HS-27A (cell line): Measurements from ENCODE around the gene ASB12.
A peak's percentile ranks its signal among the peaks of the same experiment; 100 is the strongest.
"Not testable (repeated sequence)": the region's sequence is repeated elsewhere in the genome, so short reads cannot be mapped to it uniquely, and the experiment has no call there.

Experiments used
- DNase-seq: peaks from one replicate; pipeline ENCODE4 v3.0.0-alpha.2; 2012; ENCODE audit warnings: low read depth, missing footprints

The ASB12 gene

GRCh38 chrX:64230123-64230970, at the start of gene ASB12:
Gene ASB12, minus strand, starts transcription at chrX:64230607. Its CDS starts 4,957 bp downstream, at chrX:64225650.
- no peak for DNase-seq

DNA sequence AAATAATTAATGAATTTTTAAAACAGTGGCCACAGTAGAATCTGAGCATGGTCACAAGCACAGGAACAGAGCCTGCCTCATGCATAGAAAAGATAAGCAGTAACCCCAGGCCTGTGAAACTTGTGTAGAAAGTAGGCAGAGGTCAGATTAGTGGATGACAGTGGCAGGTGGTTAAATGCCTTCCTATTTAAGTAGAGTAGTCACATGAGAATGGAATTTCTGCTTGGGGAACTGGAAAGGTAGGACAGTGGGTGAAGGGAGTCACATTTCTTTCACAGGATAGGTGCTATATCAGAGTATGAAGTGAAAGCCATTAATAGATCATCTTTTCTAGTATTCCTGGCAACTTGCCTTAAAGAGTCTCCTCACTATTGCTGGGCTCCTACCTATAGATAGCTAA, 34.9 kb upstream of the ASB12 start:
- no peak for DNase-seq

- no peak for DNase-seq
Observed at GRCh38 chrX:64229154-64229553, 1.3 kb downstream of the ASB12 start.

DNA sequence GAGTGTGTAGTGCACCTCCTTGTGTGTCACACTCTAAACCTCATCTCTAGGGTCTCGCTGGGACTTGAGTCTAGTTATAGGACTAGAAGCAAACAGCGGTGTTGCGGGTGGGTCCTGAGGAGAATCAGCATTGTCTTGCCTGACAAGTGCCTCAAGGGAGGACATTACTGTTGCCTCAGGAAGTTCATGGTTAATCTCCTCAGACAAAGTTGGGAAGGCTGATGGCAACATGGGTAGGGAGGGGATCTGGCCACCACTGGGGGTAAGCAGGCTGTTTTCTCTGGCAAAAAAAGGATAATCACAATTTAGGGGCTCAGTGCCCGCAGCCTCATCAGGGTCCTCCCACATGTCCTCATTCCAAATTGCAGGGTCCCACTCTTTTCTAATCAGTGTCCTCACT, 12.4 kb downstream of the ASB12 start:
- DNase-seq = no peak

- not testable (repeated sequence) for DNase-seq
Observed at GRCh38 chrX:64213989-64214388, 16.4 kb downstream of the ASB12 start.

- DNase-seq = no peak
Observed at GRCh38 chrX:64206556-64207162, 23.7 kb downstream of the ASB12 start.

GRCh38 chrX:64205735-64206501, 24.5 kb downstream of the ASB12 start:
- peak; percentile 69 for DNase-seq

DNA sequence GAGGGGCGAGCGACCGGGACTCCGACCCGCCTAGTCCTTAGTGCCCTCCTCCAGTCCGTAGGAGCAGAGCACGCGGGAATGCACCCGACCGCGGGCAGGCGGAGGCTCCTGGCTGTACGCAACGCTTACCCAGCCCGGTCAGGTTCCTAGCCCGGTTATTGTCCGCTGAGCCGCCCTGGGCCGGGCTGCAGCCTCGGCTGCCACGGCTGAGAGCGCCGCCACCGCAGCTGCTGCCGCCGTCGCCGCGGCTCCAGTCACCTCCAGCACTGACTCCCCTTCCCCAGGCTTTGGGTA, 25.0 kb downstream of the ASB12 start, which contains the start of gene AMER1:
Gene AMER1, minus strand, starts transcription at position 268 of the 294 bp plus-strand sequence. CDS start 12,422 bp downstream, outside the sequence.
- DNase-seq = no peak

- DNase-seq = no peak
Observed at GRCh38 chrX:64204701-64205440, 25.5 kb downstream of the ASB12 start.

DNA sequence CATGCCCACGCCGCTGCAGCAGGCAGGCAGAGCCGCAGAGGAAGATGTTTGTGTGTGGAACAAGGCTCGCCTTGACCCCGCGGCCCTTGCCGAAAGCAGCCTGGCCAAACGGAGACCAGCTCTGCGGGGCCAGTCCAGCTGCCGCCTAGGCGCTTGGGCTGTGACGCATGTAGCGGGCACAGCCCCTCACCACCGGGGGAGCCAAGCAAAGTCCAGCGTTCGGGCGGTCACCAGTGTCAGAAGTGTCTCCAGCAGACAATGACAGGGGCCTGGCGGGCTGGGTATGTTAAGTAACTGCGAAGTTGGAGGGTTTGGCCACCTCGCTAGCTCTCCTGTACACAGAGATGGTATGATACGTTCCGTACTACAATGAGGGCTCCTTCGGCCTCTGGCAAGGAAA, 26.2 kb downstream of the ASB12 start:
- no peak for DNase-seq

DNA sequence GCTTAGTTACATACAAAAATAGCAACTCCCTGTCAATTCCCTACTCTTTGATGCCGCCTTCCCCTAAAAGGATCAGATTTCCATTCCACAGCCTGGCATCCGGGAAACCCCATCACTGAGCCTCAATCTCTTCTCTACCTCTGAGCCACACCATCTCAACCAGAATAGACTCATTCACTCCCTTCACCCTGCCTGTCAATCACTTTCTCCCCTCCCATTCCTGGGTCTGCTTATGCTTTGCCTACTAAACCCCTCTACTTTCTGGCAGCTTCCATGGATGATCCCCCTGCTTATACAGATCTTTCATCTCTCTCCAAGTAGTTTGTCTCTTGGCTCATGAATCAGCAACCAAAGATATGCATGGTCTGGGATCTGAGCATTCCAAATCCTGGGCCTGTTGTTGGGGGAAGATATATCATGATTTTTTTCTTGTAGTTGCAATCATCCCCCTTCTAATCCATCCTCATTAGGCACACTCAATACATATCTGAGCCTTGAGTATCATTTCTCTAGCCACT, 27.5 kb downstream of the ASB12 start:
- DNase-seq = no peak

DNA sequence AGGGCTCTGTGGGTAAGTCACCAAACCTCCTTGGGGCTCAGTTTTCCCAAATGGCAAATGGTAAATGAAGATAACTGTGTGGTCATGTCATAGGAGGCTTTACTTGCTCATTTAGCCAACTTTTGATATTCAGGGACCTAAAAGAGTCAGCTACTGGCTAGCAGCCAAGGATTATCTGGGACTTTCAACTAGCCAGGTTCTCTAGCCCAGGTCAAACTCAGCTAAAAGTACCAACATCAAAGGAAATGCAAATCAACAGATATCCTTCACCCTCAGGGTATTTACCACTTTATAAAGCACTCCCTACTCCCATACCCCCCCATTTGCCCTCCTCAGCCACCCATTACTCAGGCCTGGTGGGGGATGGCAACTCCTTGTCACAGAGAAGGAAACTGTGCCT, 32.4 kb downstream of the ASB12 start:
- DNase-seq = no peak

- no peak for DNase-seq
Observed at GRCh38 chrX:64196606-64197005, 33.8 kb downstream of the ASB12 start.

DNA sequence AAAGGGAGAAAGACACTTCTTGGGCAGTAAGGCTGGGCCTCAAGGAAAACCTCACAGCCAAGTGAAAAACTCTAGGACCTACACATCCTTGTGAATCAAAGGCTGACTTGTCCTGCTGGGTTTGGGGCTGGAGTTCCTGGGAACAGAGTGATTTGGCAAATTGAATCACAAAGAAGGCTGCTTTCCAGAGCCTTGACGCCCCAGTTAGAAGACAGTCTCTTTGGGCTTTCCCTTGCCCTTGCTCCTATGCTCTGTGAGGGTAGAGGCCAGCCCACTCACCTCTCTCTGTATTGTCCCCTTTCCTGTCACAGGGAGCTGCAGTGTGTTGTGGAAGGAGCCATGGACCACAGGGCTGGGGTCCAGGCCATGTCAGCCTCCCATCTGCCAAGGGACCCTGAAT, 34.5 kb downstream of the ASB12 start:
- DNase-seq = no peak

DNA sequence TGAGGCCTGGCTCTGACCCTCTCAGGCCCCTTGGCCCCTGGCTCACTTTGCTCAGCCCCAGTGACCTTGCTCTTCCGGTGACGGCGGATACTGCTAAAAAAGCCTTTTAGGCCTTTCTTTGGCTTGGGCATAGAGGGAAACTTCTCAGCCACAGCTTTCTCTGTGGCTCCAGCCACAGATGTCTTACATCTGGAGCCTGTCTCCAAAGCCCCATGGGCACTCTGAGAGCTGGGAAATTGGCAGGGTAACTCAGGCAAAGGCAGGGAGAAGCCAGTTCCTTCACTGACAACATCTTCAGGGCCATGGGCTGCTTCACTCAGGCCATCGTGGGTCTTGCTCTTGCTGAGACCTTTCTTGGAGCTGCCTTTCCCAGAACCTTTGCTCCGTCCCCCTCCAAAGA, 37.7 kb downstream of the ASB12 start:
- DNase-seq = no peak

DNA sequence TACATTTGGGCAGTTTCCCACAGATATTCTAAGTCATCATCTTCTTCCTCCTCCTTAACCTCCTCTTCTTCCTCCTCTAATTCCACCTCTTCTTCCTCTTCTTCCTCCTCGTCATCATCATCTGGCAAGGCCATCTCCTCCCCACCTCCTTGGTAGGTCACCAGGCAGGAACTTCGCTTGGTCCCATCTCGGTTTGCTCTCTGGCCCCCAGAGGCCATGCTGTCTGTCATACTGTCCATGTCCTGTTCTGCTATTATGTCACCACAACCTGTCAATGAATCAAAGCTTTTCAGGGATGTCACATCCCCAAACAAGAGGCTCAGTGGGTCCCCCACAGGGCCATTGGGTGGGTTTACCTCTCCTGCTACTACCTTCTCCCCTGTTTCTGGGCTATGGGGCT, 38.4 kb downstream of the ASB12 start:
- no peak for DNase-seq

DNA sequence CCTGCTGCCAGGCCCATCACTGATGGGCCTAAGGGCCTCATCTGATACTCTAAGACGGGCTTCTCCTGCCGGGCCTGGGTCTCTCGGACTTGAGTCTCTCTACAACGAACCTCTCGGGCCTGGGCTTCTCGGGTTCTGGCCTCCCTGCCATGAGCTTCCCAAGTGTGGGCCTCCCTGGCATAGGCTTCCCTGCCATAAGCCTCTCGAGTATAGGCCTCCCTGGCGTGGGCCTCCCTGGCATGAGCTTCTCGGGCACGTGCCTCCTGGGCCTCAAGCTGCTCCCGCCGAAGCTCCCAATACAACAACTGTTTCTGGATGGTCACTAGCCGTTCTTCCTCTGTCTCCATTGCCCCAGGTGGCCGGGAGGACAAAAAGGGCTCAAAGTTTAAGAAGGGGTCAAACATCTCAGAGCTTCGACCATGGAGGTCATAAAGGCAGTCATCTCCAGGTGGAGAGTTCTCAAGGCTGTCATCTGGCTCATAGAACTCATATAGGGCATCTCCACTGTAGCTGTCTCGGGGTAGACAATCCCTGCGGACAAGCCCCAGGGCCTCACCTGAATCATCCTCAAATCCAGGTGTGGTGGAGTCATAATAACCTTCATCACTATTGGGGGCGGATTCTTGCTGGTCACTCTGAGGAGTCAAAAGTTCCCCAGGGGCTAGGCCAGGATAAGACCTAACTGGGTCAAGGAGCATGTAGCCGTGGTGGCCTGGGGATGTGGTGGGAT, 39.0 kb downstream of the ASB12 start:
- no peak for DNase-seq

- no peak for DNase-seq
Observed at GRCh38 chrX:64190136-64190740, 40.2 kb downstream of the ASB12 start.

DNA sequence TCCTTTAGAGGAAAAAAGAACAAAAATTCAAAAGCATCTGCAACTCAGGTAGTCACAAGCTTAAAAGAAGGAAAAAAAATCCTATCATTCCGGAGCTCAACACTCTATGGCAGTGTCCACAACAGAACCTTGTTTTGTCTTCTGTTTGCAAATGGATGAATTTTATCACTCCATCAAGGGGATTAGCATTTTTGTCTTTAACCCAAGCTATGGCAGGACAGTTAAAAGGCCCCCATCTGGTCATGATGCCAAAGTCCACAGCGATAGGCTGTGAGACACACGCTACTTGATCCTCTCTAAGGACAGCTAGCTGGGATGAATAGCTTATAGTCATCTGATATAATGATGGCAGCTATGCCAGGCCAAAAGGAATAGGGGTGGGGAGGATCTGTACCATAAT, 41.5 kb downstream of the ASB12 start:
- DNase-seq = no peak

GRCh38 chrX:64187762-64188150, 42.7 kb downstream of the ASB12 start:
- no peak for DNase-seq
